Neural crest cell (in vitro differentiated cells): ENCODE results near the gene ZNF576. TPM values are rescaled to one million over a fixed set of nuclear protein-coding genes. Genes with fewer than 3 reads are reported as not detected.

ENCODE experiments used
- DNase-seq: peaks from one replicate; pipeline ENCODE4 v3.0.0; 2021; ENCODE audit warnings: low read depth, mixed read lengths, low spot score
- H3K27ac Mint-ChIP-seq: one replicate; pipeline ENCODE4 v1.8.0; 2021; ENCODE audit warnings: mild to moderate bottlenecking, mixed read lengths; ENCODE audit not compliant: unreplicated experiment
- H3K27me3 Mint-ChIP-seq: 2 replicates; pipeline ENCODE4 v1.8.0; 2021; ENCODE audit warnings: low read depth, mild to moderate bottlenecking, mixed read lengths
- H3K36me3 Mint-ChIP-seq: 2 replicates; pipeline ENCODE4 v1.8.0; 2021; ENCODE audit warnings: low read depth, mild to moderate bottlenecking, mixed read lengths
- H3K4me1 Mint-ChIP-seq: 2 replicates; pipeline ENCODE4 v1.8.0; 2021; ENCODE audit warnings: mixed read lengths
- H3K4me3 Mint-ChIP-seq: one replicate; pipeline ENCODE4 v1.8.0; 2021; ENCODE audit warnings: mild to moderate bottlenecking, mixed read lengths
- H3K9me3 Mint-ChIP-seq: 2 replicates; pipeline ENCODE4 v1.8.0; 2021; ENCODE audit warnings: mixed read lengths
- total RNA-seq: library from RNA; stranded (reverse); gene quantifications from 2 replicates; pipeline ENCODE4 v1.2.1, GENCODE V29; 2021
- TF ChIP-seq, protein P1 (sequence below): fragments of 200-600 bp; sonication (generic); conservative IDR thresholded peaks from 2 replicates; pipeline ENCODE4 v1.5.0; 2021; ENCODE audit warnings: antibody characterized with exemption, mild to moderate bottlenecking

The ZNF576 gene
- total RNA-seq, 1 donor from 2014 or later = 18.3 TPM

DNA sequence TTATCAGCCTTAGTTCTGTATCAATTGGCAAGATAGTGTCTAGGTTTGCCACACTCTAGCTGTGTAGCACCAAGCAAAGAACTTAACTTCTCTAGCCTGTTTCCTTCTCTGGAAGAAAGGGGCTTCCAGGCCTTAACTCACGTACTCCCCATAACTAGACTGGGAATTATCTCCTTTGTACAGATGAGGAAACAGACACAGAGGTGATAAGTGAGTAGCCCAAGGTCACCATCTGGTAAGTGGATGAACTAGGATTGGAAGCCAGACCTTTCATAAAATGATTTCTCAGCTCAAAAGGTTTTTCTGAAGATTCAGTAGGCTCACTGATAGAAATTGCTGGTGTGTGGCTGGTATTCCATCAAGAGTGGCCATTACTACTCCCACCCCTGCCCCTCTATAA, 19.9 kb downstream of the ZNF576 start:
- DNase-seq = no peak
- Mint-ChIP-seq H3K4me1 (peaks cover 36% of the 10 kb centered on the region), H3K36me3 (peaks cover 31% of the 10 kb centered on the region), H3K27me3 (peaks cover 10% of the 10 kb centered on the region), H3K9me3 (peaks cover 7% of the 10 kb centered on the region), H3K4me3 (peak overlapping the region; percentile 56), H3K27ac (no peak overlapping the region)
- TF ChIP-seq, protein P1, sequence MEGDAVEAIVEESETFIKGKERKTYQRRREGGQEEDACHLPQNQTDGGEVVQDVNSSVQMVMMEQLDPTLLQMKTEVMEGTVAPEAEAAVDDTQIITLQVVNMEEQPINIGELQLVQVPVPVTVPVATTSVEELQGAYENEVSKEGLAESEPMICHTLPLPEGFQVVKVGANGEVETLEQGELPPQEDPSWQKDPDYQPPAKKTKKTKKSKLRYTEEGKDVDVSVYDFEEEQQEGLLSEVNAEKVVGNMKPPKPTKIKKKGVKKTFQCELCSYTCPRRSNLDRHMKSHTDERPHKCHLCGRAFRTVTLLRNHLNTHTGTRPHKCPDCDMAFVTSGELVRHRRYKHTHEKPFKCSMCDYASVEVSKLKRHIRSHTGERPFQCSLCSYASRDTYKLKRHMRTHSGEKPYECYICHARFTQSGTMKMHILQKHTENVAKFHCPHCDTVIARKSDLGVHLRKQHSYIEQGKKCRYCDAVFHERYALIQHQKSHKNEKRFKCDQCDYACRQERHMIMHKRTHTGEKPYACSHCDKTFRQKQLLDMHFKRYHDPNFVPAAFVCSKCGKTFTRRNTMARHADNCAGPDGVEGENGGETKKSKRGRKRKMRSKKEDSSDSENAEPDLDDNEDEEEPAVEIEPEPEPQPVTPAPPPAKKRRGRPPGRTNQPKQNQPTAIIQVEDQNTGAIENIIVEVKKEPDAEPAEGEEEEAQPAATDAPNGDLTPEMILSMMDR = no peak

DNA sequence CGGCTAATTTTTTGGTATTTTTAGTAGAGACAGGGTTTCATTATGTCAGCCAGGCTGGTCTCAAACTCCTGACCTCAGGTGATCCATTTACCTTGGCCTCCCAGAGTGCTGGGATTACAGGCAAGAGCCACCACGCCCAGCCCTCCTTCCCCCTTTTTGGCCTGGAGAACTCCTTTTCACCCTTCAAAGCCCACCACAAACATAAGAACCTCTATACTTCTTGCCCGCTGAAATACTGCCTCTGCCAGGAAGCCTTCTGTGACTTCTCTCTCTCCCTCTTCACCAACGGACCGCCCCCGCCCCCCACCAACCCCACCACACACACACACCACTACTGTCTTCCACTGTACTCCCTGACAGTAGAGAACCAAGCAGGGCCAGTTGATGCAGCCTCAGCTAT, 20.6 kb downstream of the ZNF576 start:
- H3K4me1 Mint-ChIP-seq = peaks cover 39% of the 10 kb centered on the region

DNA sequence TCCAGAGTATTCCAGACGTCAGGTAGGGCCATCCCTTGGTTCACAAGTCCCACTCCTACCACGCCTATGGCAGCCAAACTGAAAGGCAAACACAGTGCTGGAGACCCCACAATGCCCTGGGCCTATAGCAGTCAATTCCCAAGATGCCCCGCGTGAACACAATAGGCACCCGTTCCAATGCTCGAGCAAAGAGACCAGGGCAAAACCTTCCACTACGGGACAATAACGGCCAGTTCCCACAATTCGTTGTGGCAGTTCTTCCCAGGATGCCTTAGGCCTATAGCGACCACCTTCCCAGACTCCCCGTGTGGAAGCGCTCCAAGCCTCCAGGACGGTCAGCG, 22.5 kb downstream of the ZNF576 start:
- H3K27ac Mint-ChIP-seq = peak overlapping the region; percentile 99
- peaks cover 20% of the 10 kb centered on the region for H3K36me3 Mint-ChIP-seq

More for the DNA sequence above, 20.6 kb downstream of the ZNF576 start:
- Mint-ChIP-seq H3K27me3 (peaks cover 10% of the 10 kb centered on the region), H3K27ac (no peak overlapping the region), H3K9me3 (peaks cover 6% of the 10 kb centered on the region), H3K36me3 (peaks cover 31% of the 10 kb centered on the region), H3K4me3 (peak overlapping the region; percentile 56)
- DNase-seq = no peak
- TF ChIP-seq, protein P1 = no peak

DNA sequence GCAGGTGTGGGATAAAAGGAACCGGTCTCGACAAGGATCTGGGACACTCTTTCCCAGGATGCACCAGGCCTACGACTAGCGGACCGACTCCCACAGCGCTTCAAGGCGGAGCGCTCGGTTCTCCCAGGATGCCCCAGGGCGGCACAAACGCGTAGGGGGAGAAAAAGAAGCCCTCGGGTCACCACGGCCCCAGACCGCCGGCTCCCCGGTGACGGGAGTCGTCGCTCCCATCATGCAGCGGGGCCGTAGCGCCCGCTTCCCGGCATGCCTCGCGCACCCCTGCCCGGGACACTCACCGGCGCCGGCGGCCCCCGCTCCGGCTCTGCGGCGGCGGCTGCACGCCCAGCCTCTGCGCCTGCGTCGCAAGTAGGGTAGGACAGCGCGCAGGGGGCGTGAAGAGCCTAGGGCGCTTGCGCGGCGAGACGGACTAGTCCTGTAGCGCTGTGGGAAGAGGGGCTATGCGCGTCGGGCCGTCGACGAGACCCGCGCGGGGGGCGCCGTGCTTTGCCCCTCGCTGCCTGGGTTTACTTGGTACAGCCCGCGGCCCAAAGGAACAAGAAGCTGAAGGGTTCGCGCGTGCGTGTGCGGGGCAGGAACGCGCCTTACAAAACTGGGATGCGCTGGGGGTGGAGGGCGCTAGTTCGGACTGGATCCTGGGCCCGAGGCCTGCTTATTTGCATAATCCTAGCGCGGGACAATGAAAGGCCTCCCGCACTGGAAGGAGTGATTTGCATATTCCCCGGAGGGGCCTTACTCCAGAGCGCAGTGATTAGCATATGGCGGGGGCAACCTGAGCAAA, 23.1 kb downstream of the ZNF576 start, which contains the start of gene ZNF428:
TSS of gene ZNF428 (minus strand) at position 368 of the 799 bp plus-strand sequence. CDS start 5,325 bp downstream, outside the sequence.
- Mint-ChIP-seq H3K9me3 (peaks cover 3% of the 10 kb centered on the region), H3K27me3 (peaks cover 13% of the 10 kb centered on the region), H3K4me1 (peaks cover 46% of the 10 kb centered on the region), H3K36me3 (peaks cover 20% of the 10 kb centered on the region), H3K4me3 (peak within 1 kb of the TSS; percentile 95), H3K27ac (peak within 1 kb of the TSS; percentile 100)
- TF ChIP-seq, protein P1 = no peak
- DNase-seq = peak; percentile 90

More for the DNA sequence above, 22.5 kb downstream of the ZNF576 start:
- H3K27me3 Mint-ChIP-seq = peaks cover 10% of the 10 kb centered on the region
- peak overlapping the region; percentile 95 for H3K4me3 Mint-ChIP-seq
- TF ChIP-seq, protein P1 = no peak
- peak; percentile 47 for DNase-seq
- peaks cover 3% of the 10 kb centered on the region for H3K9me3 Mint-ChIP-seq
- peaks cover 40% of the 10 kb centered on the region for H3K4me1 Mint-ChIP-seq

DNA sequence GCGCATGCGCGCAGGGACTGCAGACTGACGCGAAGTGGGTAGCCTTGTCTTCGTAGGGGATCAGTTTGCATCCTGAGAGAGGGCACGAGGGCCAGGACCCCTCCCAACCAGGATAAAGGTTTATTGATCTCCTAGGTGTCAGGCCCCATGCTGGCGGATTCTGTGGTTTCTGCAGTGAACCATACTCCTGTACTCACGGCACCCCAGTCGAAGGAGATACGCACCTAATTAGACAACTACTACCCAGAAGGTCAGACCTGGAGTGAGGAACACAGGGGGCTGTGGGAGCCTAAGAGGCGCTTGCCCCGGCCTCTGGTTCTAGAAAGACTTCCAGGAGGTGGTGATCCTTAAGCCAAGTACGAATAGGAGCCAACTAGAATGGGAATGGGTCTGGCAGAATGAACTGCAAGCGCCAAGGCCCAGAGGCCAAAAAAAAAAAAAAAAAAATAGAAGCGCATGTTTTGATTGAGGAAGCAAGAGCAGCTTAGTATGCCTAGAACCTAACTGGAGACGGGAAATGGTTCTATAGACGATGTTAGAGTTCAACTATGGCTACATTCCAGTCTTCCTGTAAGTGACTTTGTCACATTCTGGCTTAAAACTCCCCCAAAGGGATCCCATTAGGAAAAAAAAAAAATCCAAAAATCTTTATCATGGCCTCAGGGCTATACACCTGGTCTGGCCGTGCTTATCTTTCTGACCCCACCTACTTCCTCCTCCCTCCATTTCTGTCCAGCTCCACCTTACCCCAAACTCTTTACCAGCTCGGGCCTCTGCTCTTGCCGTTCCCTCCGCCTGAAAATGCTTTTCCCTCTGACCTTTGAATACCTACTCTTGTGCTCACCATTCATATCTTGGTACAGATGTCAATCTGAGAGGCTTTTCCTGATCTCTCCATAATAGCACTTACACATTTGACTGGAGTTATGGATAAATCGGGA, 23.9 kb downstream of the ZNF576 start:
- peaks cover 3% of the 10 kb centered on the region for H3K9me3 Mint-ChIP-seq
- peaks cover 47% of the 10 kb centered on the region for H3K4me1 Mint-ChIP-seq
- DNase-seq = no peak
- peak overlapping the region; percentile 100 for H3K27ac Mint-ChIP-seq
- H3K36me3 Mint-ChIP-seq = peaks cover 26% of the 10 kb centered on the region
- H3K4me3 Mint-ChIP-seq = peak overlapping the region; percentile 95
- TF ChIP-seq, protein P1 = no peak
- H3K27me3 Mint-ChIP-seq = peaks cover 13% of the 10 kb centered on the region
